Fibroblast of lung (primary cell): Measurements from ENCODE around the gene SLC24A4. TPM values are rescaled to one million over a fixed set of nuclear protein-coding genes. Genes with fewer than 3 reads are reported as not detected.

ENCODE experiments used
- DNase-seq, 2 donors: peaks; one replicate each; pipeline versions ENCODE4 v3.0.0 to v3.0.0-alpha.2; 2010; ENCODE audit warnings: low read depth in 2 of 2
- H2AFZ ChIP-seq: 2 replicates; pipeline ENCODE4 v1.5.1; 2012; ENCODE audit warnings: low read length, control low read depth, inconsistent platforms
- H3K27ac ChIP-seq: 2 replicates; pipeline ENCODE4 v1.5.1; 2011; ENCODE audit warnings: low read length, control low read depth; ENCODE audit not compliant: insufficient read depth
- H3K27me3 ChIP-seq: 2 replicates; pipeline ENCODE4 v1.5.1; 2011; ENCODE audit warnings: mild to moderate bottlenecking, low read length; ENCODE audit not compliant: control insufficient read depth, insufficient read depth
- H3K36me3 ChIP-seq: 2 replicates; pipeline ENCODE4 v1.5.1; 2011; ENCODE audit warnings: low read length; ENCODE audit not compliant: control insufficient read depth, insufficient read depth
- H3K4me1 ChIP-seq: 2 replicates; pipeline ENCODE4 v1.5.1; 2011; ENCODE audit warnings: low read length; ENCODE audit not compliant: control insufficient read depth, insufficient read depth; ENCODE audit errors: extremely low read depth
- H3K4me2 ChIP-seq: 2 replicates; pipeline ENCODE4 v1.5.1; 2011; ENCODE audit warnings: low read length, control low read depth; ENCODE audit not compliant: insufficient read depth; ENCODE audit errors: extremely low read depth
- H3K4me3 ChIP-seq, 4 experiments: fragments of 200-600 bp in 1 of 4; sonication (generic) in 1 of 4; replicated peaks in 1 of 4; 2 replicates each; pipeline ENCODE4 v1.5.1; 2011 to 2016; ENCODE audit warnings: low read length in 4 of 4, low read depth in 3 of 4, mild to moderate bottlenecking in 3 of 4, control low read depth in 2 of 4, inconsistent platforms in 1 of 4, mixed read lengths in 1 of 4; ENCODE audit not compliant: insufficient read depth in 1 of 4; ENCODE audit errors: control extremely low read depth in 1 of 4
- H3K79me2 ChIP-seq: 2 replicates; pipeline ENCODE4 v1.5.1; 2012; ENCODE audit warnings: mild to moderate bottlenecking, low read length, inconsistent platforms; ENCODE audit not compliant: control insufficient read depth, insufficient read depth
- H3K9ac ChIP-seq: 2 replicates; pipeline ENCODE4 v1.5.1; 2011; ENCODE audit warnings: mild to moderate bottlenecking, low read length, control low read depth; ENCODE audit not compliant: insufficient read depth
- H3K9me3 ChIP-seq: 2 replicates; pipeline ENCODE4 v1.5.1; 2012; ENCODE audit warnings: low read depth, low read length; ENCODE audit not compliant: control insufficient read depth, insufficient read depth
- H4K20me1 ChIP-seq: 2 replicates; pipeline ENCODE4 v1.5.1; 2011; ENCODE audit warnings: low read length; ENCODE audit not compliant: control insufficient read depth, insufficient read depth; ENCODE audit errors: extremely low read depth
- EZH2 ChIP-seq: IDR thresholded peaks from 2 replicates; pipeline ENCODE4 v1.5.1; 2012; ENCODE audit warnings: low read length, control low read depth, mild to moderate bottlenecking; ENCODE audit errors: missing control alignments
- polyA plus RNA-seq, 2 donors: library from polyadenylated mRNA; depleted of rRNA in 1 of 2; stranded (reverse) in 1 of 2; unstranded in 1 of 2; fragments of >200 nt; gene quantifications; 2 replicates each; pipeline ENCODE4 v1.2.1, GENCODE V29; 2011 to 2012; ENCODE audit warnings: missing spikeins in 1 of 2
- total RNA-seq: library from RNA; depleted of rRNA; stranded (reverse); fragments of >200 nt; gene quantifications from 2 replicates; pipeline ENCODE4 v1.2.1, GENCODE V29; 2014
- TF ChIP-seq, protein P1 (sequence below), 2 donors: IDR thresholded peaks in 1 of 2; conservative IDR thresholded peaks in 1 of 2; 1 replicate in 1 of 2; 2 replicates in 1 of 2; pipeline ENCODE4 v1.5.1; 2011 to 2012; ENCODE audit warnings: low read length in 2 of 2, control low read depth in 1 of 2, inconsistent platforms in 1 of 2, low read depth in 1 of 2, mild to moderate bottlenecking in 1 of 2

Gene SLC24A4
- total and polyA plus RNA-seq, 2 donors (not counting 1 experiment from before 2014, with no cell fraction given): 0.03 TPM; not detected in 1

DNA sequence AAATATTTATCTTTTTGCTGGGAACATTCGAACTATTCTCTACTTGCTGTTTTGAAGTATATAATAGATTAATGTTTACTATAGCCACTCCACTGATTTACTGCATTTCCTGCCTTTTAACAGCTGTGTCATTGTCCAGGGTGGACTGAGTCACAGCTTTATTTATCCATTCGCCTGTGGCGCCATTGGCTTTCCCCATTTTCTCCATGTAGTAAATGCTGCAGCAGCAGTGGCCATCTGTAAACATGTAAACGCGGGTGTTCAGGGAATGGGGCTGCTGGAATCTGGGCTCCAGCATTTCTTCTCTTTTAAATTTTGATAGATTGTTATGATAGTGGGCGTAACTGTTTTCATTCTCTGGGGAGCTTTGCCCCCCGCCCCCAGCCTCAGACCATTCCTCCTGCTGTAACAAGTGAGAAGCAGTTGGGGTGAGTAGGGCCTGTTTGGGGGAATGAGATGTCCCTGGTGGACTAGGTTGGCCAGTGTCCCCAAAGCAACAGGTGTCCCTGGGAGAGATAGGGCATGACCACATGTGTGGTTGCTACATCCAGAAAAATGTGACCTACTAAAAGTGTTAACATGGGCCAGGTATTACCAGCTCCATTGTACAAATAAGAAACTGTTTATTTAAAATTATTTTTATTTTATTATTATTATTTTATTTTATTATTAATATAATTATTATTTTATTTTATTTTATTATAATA lies 223.5 kb downstream of the SLC24A4 start:
- peak; percentile 72 to 73 for DNase-seq
- Histone ChIP-seq H3K9me3 (no peaks in the 10 kb centered on the region), H3K27me3 (no peaks in the 10 kb centered on the region), H3K27ac (no peak overlapping the region), H3K36me3 (no peaks in the 10 kb centered on the region), H3K79me2 (peaks cover 8% of the 10 kb centered on the region), H3K4me2 (no peak overlapping the region), H3K4me1 (peaks cover 12% of the 10 kb centered on the region), H2AFZ (no peak overlapping the region), H4K20me1 (no peaks in the 10 kb centered on the region), H3K4me3 (no peak overlapping the region), H3K9ac (no peak overlapping the region)
- TF ChIP-seq, protein P1, sequence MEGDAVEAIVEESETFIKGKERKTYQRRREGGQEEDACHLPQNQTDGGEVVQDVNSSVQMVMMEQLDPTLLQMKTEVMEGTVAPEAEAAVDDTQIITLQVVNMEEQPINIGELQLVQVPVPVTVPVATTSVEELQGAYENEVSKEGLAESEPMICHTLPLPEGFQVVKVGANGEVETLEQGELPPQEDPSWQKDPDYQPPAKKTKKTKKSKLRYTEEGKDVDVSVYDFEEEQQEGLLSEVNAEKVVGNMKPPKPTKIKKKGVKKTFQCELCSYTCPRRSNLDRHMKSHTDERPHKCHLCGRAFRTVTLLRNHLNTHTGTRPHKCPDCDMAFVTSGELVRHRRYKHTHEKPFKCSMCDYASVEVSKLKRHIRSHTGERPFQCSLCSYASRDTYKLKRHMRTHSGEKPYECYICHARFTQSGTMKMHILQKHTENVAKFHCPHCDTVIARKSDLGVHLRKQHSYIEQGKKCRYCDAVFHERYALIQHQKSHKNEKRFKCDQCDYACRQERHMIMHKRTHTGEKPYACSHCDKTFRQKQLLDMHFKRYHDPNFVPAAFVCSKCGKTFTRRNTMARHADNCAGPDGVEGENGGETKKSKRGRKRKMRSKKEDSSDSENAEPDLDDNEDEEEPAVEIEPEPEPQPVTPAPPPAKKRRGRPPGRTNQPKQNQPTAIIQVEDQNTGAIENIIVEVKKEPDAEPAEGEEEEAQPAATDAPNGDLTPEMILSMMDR (conservative IDR thresholded peaks at IDR 0.05 in 1 of 2, IDR thresholded peaks at IDR 0.05 in 1 of 2; ENCODE audit: low read depth in 1 of 2, low read length in 2 of 2): no peak
- TF ChIP-seq EZH2: no peak

DNA sequence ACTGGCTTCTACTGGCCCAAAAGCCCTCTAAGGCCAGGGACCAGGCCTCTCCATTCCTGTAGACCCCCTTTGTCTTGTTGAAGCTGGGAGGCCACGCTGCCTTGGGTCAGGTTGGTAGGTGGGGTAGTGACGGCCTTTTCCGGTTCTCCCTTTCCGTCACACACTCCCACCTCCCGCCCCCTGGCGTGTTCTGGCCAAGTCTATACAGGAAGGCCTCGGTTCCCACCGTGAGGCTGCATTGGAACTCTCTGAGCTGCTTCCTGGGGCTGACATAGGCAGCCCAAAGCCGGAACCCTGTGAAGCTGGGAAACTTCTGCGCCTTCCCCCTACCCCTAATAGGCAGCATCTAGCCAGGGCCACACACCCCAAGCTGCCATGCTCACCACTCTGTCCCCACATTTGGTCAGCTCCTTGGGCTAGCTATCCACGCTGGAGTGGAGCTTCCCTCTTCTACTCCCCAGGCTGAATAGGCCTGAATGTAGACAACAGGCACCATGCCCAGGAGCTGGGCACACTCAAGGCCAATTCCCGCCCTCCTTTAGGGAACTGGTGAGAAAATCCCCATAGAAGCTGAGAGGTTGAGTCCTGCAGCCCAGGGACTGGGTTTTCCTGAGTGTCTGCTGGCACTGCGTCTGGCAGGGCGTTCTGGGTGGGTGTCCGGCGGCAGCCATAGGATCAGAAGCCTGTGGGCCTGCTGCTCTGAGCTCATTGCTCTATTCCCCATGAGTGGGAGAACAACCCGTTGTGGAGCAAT lies 226.3 kb downstream of the SLC24A4 start:
- Histone ChIP-seq H3K4me1 (peaks cover 16% of the 10 kb centered on the region), H3K36me3 (no peaks in the 10 kb centered on the region), H3K27ac (no peak overlapping the region), H3K9ac (no peak overlapping the region), H3K27me3 (no peaks in the 10 kb centered on the region), H3K79me2 (peaks cover 8% of the 10 kb centered on the region), H3K4me2 (no peak overlapping the region), H4K20me1 (no peaks in the 10 kb centered on the region), H3K9me3 (no peaks in the 10 kb centered on the region), H2AFZ (no peak overlapping the region), H3K4me3 (no peak overlapping the region)
- DNase-seq: no peak
- TF ChIP-seq, protein P1 (conservative IDR thresholded peaks at IDR 0.05 in 1 of 2, IDR thresholded peaks at IDR 0.05 in 1 of 2; ENCODE audit: low read depth in 1 of 2, low read length in 2 of 2): no peak
- TF ChIP-seq EZH2: no peak

DNA sequence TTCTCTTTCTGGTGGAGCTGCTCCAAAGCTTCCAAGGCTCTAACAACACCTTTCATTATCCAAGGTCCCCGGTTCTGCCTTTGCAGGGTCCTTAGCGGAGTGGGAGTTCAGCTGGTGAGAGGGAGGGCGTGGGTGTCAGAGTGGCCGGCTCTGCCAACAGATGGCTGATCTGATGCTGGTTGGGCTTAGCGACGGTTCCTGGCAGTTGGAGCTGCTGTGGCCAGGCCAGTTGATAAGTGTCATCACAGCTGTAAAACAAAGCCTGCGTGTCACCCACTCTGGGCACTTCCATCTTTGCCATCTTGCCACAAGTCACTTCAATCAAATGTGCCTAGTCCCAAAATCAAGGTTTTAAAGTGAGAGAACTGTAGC lies 226.9 kb downstream of the SLC24A4 start:
- Histone ChIP-seq H3K27me3 (no peaks in the 10 kb centered on the region), H4K20me1 (no peaks in the 10 kb centered on the region), H3K79me2 (peaks cover 8% of the 10 kb centered on the region), H3K36me3 (no peaks in the 10 kb centered on the region), H3K9ac (no peak overlapping the region), H3K27ac (peak overlapping the region; percentile 11), H3K4me1 (peaks cover 16% of the 10 kb centered on the region), H3K9me3 (no peaks in the 10 kb centered on the region), H2AFZ (no peak overlapping the region), H3K4me2 (no peak overlapping the region), H3K4me3 (no peak overlapping the region)
- peak; percentile 29 to 50 for DNase-seq
- TF ChIP-seq, protein P1 (conservative IDR thresholded peaks at IDR 0.05 in 1 of 2, IDR thresholded peaks at IDR 0.05 in 1 of 2; ENCODE audit: low read depth in 1 of 2, low read length in 2 of 2): no peak
- TF ChIP-seq EZH2: no peak

Other genes starting within 250 kb of the SLC24A4 start
- 40.6 and 63.3 TPM in 2 replicates for gene ATXN3, start 216.6 kb upstream of the SLC24A4 start, total RNA-seq
- gene ATXN3, start 216.6 kb upstream of the SLC24A4 start, polyA plus RNA-seq: 21.0 and 34.1 TPM in 2 replicates
- gene NDUFB1, start 201.5 kb upstream of the SLC24A4 start, total RNA-seq: 310 and 320 TPM in 2 replicates
- gene NDUFB1, start 201.5 kb upstream of the SLC24A4 start, polyA plus RNA-seq: 436 and 569 TPM in 2 replicates
- gene CPSF2, start 201.2 kb upstream of the SLC24A4 start, total RNA-seq: 41.3 and 41.8 TPM in 2 replicates
- gene CPSF2, start 201.2 kb upstream of the SLC24A4 start, polyA plus RNA-seq: 46.9 and 55.7 TPM in 2 replicates
- 5.4 and 8.9 TPM in 2 replicates for gene RIN3, start 190.6 kb downstream of the SLC24A4 start, total RNA-seq
- 9.2 and 10.2 TPM in 2 replicates for gene RIN3, start 190.6 kb downstream of the SLC24A4 start, polyA plus RNA-seq